Stimulated activated CD8-positive, alpha-beta memory T cell treated with anti-CD3 and anti-CD28 coated beads, Interleukin-15, amount 100 ng/mL, for 24 hours (primary cell): ENCODE results near the gene DUSP7.
A peak's percentile ranks its signal among the peaks of the same experiment; 100 is the strongest.

Source experiments
- DNase-seq: peaks from one replicate; pipeline ENCODE4 v3.0.0-alpha.2; 2020; ENCODE audit warnings: low read depth

The DUSP7 gene

GRCh38 chr3:52068055-52068571, 11.7 kb upstream of the DUSP7 start:
- no peak for DNase-seq

DNA sequence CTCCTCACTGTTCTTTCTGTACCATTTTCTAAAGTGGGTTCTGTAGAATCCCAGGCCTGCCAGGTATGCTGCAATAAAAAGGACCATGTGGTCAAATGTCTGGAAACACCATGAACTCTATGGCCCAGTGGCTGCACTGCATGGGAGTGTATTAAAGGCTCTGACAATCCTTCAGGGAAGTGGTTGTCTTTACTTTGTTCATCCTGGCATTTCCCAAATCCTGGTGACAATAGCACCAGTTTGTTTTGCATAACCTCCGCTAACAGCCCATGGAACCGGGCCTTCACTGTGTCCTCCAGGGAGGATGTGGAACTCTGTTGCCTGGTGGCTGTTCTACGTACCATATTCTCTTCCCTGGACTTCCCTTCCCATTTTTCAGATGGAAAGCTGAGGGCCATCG, 11.2 kb upstream of the DUSP7 start:
- DNase-seq: no peak

- no peak for DNase-seq
Observed at GRCh38 chr3:52067046-52067445, 10.7 kb upstream of the DUSP7 start.

- DNase-seq: no peak
Observed at GRCh38 chr3:52065264-52065756, 8.9 kb upstream of the DUSP7 start.

- DNase-seq: no peak
Observed at GRCh38 chr3:52064561-52064960, 8.2 kb upstream of the DUSP7 start.

- DNase-seq: no peak
Observed at GRCh38 chr3:52063026-52063723, 6.8 kb upstream of the DUSP7 start.

- DNase-seq: no peak
Observed at GRCh38 chr3:52062505-52062904, 6.1 kb upstream of the DUSP7 start.

DNA sequence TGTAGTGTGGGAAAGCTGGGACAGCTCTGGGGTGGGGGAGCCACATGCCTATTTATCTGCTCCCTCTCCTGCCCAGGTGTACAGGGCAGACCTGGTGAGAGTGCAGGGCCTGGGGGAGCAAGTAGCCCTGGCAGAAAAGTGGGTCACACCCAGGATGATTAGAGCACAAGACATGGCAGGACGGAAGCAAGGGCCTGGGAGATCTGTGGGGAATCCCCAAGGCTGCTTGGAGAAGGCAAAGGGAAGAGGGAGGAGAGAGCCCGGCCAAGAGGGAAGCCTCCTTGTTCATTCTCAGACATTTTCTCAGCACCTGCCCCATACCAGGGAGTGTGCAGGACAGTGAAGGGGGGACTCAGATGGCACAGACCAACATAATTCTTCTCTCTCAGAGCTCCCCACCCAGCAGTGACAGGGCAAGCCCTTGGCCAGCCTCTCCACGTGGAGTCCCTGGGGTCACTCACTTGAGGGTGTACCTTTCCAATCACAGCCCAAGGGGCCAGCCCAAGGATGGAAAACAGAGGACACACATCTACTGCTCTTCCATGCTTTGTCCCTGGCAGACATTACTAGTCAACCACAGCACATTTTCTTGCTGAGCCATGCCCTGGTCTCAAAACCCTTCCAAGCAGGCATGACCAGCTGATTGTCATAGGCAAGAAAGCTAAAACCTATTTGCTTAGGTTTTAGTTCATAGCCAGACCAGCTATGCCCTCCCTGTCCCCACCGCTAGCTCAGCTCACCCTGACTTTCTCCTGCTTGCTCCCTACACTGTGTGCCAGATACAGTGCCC, 4.9 kb upstream of the DUSP7 start:
- no peak for DNase-seq

GRCh38 chr3:52059781-52060180, 3.4 kb upstream of the DUSP7 start:
- no peak for DNase-seq

GRCh38 chr3:52057812-52058495, 1.6 kb upstream of the DUSP7 start:
- DNase-seq: no peak

GRCh38 chr3:52056968-52057811, 819 bp upstream of the DUSP7 start:
- DNase-seq: peak; percentile 94

DNA sequence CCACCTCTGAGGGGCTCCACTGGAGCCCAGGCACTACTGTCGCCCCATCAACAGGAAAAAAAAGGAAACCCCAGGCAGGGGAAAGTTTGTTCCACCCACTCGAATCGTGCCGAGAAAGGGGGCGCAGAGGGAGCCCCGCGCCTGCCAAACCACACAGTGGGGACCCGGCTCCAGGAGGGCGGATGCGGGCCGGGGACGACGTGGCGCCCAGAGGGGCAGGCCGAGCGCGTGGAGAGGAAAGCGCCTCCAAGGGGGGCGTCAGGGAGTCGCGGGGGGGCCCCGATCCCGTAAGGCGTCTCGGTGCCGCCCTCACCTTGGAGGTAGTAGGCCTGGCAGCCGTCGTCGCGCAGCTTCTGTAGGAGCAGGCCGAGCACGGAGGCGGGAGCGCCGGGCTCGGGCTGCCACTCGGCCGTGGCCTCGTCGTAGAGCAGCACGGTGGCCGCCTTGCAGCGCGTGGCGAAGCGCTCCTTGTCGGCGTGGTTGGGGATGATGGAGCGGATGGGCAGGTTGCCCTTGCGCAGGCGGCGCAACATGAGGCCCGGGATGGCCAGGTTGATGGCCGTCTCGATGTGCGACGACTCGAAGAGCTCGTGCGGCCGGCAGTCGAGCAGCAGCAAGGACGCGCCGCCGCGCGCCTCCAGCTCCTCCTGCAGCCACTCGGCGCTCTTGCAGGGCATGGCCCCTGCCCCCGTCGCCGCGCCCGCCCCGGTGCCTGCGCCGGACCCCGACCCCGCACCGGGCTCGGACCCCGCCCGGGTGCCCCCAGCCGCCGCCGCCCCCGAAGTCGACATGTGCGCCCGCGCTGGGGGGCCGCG, 627 bp downstream of the DUSP7 start:
- DNase-seq: no peak

DNA sequence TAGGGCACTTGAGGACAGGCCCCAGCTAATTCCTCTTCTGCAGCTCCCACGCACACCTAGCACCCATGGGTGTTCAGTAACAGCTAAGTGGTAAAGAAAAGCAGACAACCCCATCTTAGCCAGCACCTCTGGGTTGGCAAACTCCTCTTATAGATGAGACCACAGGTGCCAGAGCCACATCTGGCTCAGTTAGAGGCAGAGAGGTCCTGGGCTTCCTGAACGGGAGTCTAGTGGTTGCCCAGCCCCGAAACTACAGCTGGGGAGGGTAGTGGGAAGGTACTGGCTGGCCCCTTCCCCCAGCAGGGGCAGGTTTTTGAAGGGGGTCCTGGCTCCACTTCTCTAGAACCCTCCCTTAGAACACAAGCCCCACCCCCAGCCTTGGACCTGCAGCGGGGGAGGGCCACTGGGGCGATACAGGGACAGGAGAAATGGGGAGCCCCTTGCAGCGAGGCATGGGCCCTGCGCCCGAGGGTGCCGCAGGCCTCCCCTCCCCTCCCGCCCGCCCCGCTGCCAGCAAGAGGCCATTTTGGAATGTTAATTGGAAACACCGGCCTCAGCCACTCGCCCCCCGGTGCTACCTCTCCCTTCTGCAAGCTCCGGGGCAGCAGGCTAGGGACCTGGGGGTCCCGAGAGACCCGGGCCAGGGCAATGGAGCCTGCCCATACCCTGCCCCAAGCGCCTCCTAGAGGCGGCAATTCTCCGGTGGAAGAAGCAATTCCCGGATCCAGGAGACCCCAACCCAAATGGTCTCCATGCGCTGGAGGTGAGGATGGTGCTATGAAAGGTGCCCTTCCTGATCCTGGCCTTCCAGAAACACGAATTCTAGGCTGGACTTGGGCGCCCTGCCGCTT, 1.5 kb downstream of the DUSP7 start:
- no peak for DNase-seq

DNA sequence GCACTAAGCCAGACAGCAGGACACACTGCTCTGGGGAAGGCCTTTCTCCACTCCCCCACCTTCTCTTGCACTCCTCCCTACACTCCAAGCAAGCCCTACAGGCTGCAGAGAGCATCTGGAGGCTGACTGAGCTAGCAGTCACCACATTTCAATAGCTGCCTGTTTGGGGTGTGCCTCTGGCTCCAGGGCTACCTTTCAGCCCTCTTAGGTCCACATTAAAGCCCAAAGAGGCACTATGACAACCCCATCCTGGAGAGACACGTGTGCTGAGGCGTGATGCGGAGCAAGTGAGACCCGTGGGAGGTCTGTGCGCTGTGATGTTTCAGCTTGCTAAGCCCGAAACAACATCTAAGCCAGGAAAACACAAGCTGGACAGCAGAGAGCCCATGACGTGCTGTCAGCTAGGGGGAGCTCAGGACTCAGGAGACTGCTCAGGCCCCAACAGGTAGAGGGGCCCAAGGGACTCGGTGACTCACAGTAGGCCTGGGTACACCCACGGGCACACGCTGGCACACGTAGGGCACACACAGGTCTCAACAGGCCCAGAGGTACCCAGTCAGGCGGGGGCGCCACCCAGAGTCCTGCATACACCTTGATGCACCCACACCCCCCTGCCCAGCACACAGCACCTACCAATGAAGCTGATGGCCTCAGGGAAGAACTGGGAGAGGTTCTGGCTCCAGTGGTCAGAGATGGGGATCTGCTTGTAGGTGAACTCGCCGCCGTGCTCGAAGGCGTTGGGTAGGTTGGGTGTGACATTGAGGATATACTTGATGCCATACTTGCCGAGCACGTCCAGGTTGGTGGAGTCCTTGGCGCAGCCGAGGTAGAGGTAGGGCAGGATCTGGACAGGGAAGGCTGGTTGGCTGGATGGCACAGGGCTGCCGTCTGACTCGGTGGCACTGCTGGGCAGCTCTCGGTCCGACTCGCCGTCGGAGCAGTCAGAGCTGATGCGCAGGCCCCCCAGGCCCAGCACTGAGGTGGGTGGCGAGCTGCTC, 2.8 kb downstream of the DUSP7 start:
- no peak for DNase-seq

DNA sequence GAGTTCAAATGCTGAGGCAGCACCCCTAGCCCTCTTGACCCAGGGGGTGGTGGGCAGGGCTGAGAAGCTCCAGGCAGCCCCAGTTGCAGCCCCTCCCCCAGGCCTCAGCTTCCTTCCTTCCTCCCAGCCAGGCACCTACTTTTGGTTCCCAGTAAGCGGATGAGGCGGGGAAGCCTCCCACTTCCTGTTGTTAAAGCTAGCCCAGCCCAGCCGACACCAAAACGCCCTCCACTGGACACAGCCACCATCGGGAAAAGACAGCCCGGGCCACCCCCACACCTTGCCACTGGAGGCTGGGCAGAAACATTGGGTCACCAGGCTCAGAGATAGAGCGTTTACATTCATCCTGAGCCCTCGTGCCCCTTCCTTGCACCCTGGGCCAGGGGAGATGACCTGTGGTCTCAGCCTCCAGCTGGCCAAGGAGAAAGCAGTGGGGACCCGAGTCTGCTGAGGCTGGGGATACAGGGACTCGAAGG, 3.5 kb downstream of the DUSP7 start:
- no peak for DNase-seq

DNA sequence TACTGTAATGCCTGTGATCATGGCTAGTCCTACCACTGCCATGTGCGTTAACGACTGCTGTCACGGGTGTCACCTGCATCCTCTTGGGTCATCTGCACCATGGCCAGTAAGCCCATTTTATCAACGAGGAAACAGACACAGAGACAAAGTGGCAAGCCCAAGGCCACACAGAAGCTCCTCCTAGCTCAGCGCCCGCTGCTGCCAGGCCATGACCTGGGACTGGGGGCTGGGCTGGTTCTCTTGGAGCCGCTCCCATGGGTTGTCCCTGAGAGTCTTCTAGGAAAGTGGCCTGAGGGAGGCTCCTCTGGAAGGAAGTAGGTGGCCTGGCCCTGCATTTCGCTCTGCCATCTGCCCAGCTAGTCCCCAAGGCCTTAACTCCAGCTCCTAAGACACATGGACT, 4.9 kb downstream of the DUSP7 start:
- no peak for DNase-seq

DNA sequence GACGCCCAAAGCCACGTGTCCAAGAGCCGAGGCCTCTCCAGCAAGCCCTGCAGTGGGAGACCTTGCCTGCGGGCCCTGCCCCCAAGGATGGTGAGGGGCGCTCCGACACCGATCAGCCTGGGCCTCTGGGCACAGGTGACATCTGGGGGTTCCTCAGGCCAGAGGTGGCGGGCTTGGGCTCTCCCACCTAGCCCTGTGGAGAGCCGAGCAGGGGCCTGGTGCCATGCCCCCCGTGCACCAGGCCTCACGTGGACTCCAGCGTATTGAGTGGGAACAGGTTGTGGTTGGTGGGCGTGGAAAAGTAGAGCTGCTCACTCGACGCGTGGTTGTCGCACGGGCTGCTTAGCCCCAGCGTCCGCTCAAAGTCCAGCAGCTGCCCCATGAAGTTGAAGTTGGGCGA, 5.8 kb downstream of the DUSP7 start:
- DNase-seq: no peak

DNA sequence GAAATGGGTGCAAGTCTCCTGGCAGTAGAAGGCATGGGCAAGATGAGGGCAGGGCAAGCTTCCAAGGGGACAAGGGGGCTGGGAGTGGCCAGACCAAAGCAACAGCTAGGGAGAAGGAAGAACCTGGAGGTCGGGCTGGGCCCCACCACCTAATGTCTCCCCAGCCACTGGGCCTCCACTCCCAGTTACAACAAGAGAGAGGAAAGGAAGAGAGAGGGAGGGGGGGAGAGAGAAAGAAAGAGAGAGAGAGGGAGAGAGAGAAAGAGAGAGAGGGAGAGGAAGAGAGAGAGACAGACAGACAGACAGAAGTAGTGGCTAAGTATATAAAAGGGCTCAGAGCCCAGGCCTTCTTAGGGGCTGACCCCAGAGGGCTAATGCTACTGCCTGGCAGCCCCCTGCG, 6.9 kb downstream of the DUSP7 start:
- DNase-seq: no peak
